Mesodermal cell (in vitro differentiated cells): ENCODE results near the gene GRAP.
"Not testable (repeated sequence)": the region's sequence is repeated elsewhere in the genome, so short reads cannot be mapped to it uniquely, and the experiment has no call there.

ENCODE experiments used
- H3K27ac ChIP-seq: 2 replicates; pipeline ENCODE4 v1.7.0; 2013; ENCODE audit warnings: mild to moderate bottlenecking, low read depth, low read length, moderate library complexity; ENCODE audit not compliant: severe bottlenecking
- H3K36me3 ChIP-seq: 2 replicates; pipeline ENCODE4 v1.7.1; 2013; ENCODE audit warnings: mild to moderate bottlenecking, low read length, moderate library complexity; ENCODE audit not compliant: control insufficient read depth, insufficient read depth
- H3K4me1 ChIP-seq: one replicate; pipeline ENCODE4 v1.7.1; 2013; ENCODE audit warnings: mild to moderate bottlenecking, low read length; ENCODE audit not compliant: insufficient read depth, control insufficient read depth, poor library complexity, severe bottlenecking
- H3K4me3 ChIP-seq: 2 replicates; pipeline ENCODE4 v1.7.0; 2013; ENCODE audit warnings: low read length, control low read depth, mild to moderate bottlenecking; ENCODE audit not compliant: insufficient read depth, poor library complexity, severe bottlenecking; ENCODE audit errors: extremely low read depth
- H3K9me3 ChIP-seq: 2 replicates; pipeline ENCODE4 v1.7.1; 2013; ENCODE audit warnings: mild to moderate bottlenecking, low read length, moderate library complexity; ENCODE audit not compliant: control insufficient read depth
- WGBS, 2 experiments: methylation state at CpG; one replicate each; pipeline ENCODE4 v1.1.5; 2013; ENCODE audit warnings: missing lambda C conversion rate in 2 of 2; ENCODE audit not compliant: insufficient coverage in 2 of 2; 5-methylcytosine and 5-hydroxymethylcytosine counted together

Gene GRAP

GRCh38 chr17:19038730-19039129 lies 8.0 kb downstream of the GRAP start:
- WGBS, 2 experiments, result no CpG with 5 or more reads among the region's 12 CpGs
- not testable (repeated sequence) for H3K36me3 ChIP-seq, H3K4me1 ChIP-seq

DNA sequence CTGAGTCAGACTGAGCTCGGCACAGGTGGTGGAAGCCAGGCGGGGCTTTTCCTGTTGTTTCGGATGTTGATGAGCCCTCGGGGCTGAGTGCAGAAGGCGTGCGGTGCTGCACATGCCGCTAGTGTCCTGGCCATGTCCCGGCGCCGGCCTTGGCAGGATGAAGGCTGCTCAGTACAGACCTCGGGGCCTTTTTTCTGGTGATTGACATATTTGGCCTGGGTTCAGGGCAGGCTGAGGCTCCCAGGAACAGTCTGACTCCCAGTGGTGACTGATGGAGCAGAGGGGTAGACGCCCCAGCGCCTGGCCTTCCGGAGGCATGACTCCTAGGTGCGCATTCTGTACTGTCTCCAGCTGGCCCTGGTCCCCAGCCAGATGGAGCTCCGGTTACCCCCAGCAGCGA lies 8.8 kb downstream of the GRAP start:
- H3K27ac ChIP-seq, H3K4me1 ChIP-seq, H3K4me3 ChIP-seq, H3K36me3 ChIP-seq, H3K9me3 ChIP-seq: not testable (repeated sequence)
- WGBS, 2 experiments, result no CpG with 5 or more reads among the region's 17 CpGs

More at GRCh38 chr17:19038730-19039129, 8.0 kb downstream of the GRAP start:
- H3K4me3 ChIP-seq, H3K9me3 ChIP-seq, H3K27ac ChIP-seq: not testable (repeated sequence)

DNA sequence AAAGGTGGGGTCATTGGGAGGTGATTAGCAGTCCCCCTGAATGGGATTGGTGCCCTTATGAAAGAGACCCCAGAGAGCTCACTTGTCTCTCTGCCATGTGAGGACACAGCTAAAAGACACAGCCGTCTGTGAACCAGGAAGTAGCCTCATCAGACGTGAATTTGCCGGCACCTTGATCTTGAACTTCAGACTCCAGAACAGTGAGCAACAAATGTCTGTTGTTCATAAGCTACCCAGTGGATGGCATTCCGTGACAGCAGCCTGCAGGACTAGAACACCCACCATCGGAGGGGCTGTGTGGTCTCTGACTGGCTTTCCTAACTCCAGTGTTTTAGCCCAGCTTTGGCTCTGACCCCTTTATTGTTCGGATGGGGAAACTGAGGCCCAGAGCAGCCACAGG lies 9.2 kb downstream of the GRAP start:
- H3K4me3 ChIP-seq, H3K36me3 ChIP-seq, H3K9me3 ChIP-seq, H3K27ac ChIP-seq, H3K4me1 ChIP-seq: not testable (repeated sequence)
- WGBS, 2 experiments, result no CpG with 5 or more reads among the region's 6 CpGs

DNA sequence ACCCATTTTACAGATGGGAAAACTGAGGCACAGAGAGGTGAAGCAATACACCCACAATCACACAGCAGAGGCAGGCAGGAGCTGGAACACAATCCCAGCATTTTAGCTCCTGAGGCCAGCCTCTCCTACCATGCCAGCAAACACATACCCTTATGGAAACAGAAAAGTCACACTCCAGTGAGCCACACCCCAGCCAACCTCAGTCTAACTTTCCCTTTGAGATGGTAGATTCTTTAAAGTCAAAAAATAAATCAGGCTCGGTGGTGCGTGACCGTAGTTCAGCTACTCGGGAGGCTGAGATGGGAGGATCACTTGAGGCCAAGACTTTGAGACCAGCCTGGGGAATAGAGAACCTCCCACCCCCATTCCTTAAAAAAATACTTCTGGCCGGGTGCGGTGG lies 10.6 kb downstream of the GRAP start:
- H3K27ac ChIP-seq, H3K9me3 ChIP-seq, H3K4me3 ChIP-seq, H3K4me1 ChIP-seq, H3K36me3 ChIP-seq: not testable (repeated sequence)
- no CpG with 5 or more reads among the region's 6 CpGs for WGBS, 2 experiments

DNA sequence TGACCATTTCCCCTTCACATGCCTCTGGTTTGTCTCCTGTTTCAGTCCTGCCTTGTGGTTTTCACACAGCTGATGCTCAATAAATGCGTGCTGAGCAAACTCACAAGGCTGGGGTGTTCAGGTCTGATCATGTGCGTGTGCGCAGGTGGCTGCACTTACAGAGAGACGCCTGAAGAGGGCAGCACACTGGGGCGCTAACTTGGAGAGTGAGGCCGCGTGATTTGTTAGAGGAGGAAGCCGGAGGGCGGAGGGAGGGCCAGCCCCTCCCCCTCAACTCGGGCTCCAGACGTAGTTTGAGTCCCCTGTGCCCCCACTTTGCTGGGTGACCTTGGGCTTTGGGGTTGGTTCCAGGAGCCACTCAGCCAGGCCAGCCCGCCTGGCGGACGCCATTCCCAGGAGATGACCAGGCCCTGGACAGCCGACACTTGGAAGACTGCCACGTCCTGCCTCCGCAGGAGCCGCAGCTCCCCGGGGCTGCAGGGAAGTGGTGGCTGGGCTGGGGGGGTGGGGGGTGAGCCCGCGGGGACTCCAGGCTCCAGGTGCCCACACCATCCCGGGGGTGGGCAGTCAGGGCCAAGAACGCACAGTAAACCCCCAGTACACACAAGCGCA lies 14.3 kb downstream of the GRAP start:
- H3K36me3 ChIP-seq, H3K9me3 ChIP-seq, H3K27ac ChIP-seq, H3K4me1 ChIP-seq, H3K4me3 ChIP-seq: not testable (repeated sequence)
- no CpG with 5 or more reads among the region's 24 CpGs for WGBS, 2 experiments

GRCh38 chr17:19031729-19032128 lies 15.0 kb downstream of the GRAP start:
- not testable (repeated sequence) for H3K4me3 ChIP-seq, H3K36me3 ChIP-seq, H3K4me1 ChIP-seq, H3K9me3 ChIP-seq, H3K27ac ChIP-seq
- WGBS, 2 experiments, result no CpG with 5 or more reads among the region's 4 CpGs

DNA sequence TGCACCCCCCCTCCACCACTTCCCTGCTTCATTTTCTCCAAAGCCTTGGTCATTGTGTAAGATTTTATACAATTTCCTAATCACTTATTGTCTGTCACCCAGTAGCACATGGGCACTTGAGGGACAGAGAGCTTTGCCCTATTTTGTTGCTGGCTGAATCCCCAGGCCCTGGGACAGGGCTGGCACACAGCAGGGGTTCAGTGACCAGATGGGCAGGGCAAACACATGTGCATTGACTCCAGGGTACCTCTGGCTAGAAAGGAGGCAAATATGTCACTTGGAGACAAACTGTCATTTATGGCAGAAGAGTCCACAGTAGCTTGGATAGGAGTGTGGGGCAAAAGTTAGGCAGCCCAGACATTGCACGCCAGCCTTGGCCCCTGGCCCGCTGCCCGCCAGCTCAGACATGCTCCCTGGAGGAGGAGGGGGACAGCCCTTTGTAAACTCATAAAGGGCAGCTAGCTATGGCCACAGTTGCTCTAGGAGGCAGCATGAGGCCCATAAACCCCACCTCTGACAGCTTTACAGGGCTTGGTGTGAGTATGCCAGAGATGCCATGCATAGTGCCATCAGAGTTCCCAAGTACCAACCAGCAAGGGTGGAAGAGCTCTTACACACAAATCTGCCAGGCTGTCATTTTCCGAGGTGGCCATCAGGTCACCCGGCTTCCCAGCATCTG lies 15.8 kb downstream of the GRAP start:
- H3K4me3 ChIP-seq, H3K36me3 ChIP-seq, H3K9me3 ChIP-seq, H3K27ac ChIP-seq, H3K4me1 ChIP-seq: not testable (repeated sequence)
- WGBS, 2 experiments, result no CpG with 5 or more reads among the region's 5 CpGs

- not testable (repeated sequence) for H3K27ac ChIP-seq, H3K4me3 ChIP-seq, H3K4me1 ChIP-seq, H3K36me3 ChIP-seq, H3K9me3 ChIP-seq
- no CpG with 5 or more reads among the region's 5 CpGs for WGBS, 2 experiments
Observed at GRCh38 chr17:19029740-19030139, 17.0 kb downstream of the GRAP start.

DNA sequence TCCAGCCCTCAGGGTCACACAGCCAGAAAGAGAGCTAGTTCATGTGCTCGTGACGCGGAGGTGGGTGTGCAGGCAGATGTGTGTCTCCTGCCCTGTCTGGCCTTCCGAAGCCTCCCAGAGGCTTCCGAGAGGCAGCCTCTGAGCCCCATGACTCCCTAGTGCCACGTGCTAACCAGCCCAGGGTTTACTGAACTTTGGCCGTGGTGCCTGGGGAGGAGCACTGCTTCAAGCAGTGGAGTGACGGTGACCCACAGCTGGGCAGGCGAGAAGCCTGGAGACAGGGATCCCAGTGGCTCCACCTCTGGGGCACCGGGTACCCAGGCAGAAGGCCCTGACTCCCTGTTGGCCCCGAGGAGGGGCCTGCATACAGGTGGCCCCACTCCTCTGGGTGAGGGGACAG lies 18.1 kb downstream of the GRAP start:
- not testable (repeated sequence) for H3K27ac ChIP-seq, H3K9me3 ChIP-seq
- WGBS, 2 experiments, result no CpG with 5 or more reads among the region's 11 CpGs

GRCh38 chr17:19024101-19025078 lies 22.4 kb downstream of the GRAP start:
- H3K4me1 ChIP-seq, result no peaks in the 10 kb centered on the region
- H3K27ac ChIP-seq, result no peak overlapping the region
- H3K9me3 ChIP-seq, result no peaks in the 10 kb centered on the region
- H3K36me3 ChIP-seq, result no peaks in the 10 kb centered on the region
- WGBS, 2 experiments, result 94 to 95% methylated on average over 14 to 21 of the region's 22 CpGs
- no peak overlapping the region for H3K4me3 ChIP-seq

More for the DNA sequence above, 18.1 kb downstream of the GRAP start:
- H3K4me1 ChIP-seq, H3K36me3 ChIP-seq, H3K4me3 ChIP-seq: not testable (repeated sequence)
